ENCODE measurements around the gene NFATC2.

- no peak for TF ChIP-seq CTCF (IDR thresholded peaks at IDR 0.05)
- no peak for TF ChIP-seq POLR2A (IDR thresholded peaks at IDR 0.05)
Measured at GRCh38 chr20:51514836-51515235, 27.7 kb downstream of the NFATC2 start.

All from uterus (tissue), 2 donors.